Neural cell (in vitro differentiated cells): Measurements from ENCODE around the gene SMCO4. TPM values are rescaled to one million over a fixed set of nuclear protein-coding genes. Genes with fewer than 3 reads are reported as not detected.

ENCODE experiments used
- H2AFZ ChIP-seq: fragments of 200-600, 300-800 bp; sonication (generic), shearing (Covaris generic); 2 replicates; pipeline ENCODE4 v1.6.0; 2014; ENCODE audit warnings: low read depth, mild to moderate bottlenecking, antibody characterized with exemption, low read length, moderate library complexity
- H3F3A ChIP-seq: fragments of 200-600 bp; shearing (Covaris generic); 2 replicates; pipeline ENCODE4 v1.6.1; 2016; ENCODE audit warnings: mild to moderate bottlenecking, moderate library complexity, mixed read lengths, antibody characterized with exemption, low read length; ENCODE audit not compliant: insufficient read depth, poor library complexity, severe bottlenecking
- H3K27ac ChIP-seq: fragments of 200-600, 300-800 bp; sonication (generic), shearing (Covaris generic); 2 replicates; pipeline ENCODE4 v1.5.1; 2014; ENCODE audit warnings: mild to moderate bottlenecking, low read length, moderate library complexity
- H3K27me3 ChIP-seq: fragments of 300-800, 200-600 bp; sonication (generic), shearing (Covaris generic); 2 replicates; pipeline ENCODE4 v1.6.0; 2014; ENCODE audit warnings: mild to moderate bottlenecking, low read depth, low read length, moderate library complexity; ENCODE audit not compliant: insufficient read depth
- H3K36me3 ChIP-seq: fragments of 300-800, 200-600 bp; sonication (generic), shearing (Covaris generic); 2 replicates; pipeline ENCODE4 v1.5.1; 2014; ENCODE audit warnings: mild to moderate bottlenecking, antibody characterized with exemption, low read length, moderate library complexity; ENCODE audit not compliant: insufficient read depth
- H3K4me2 ChIP-seq: fragments of 300-800, 200-600 bp; sonication (generic), shearing (Covaris generic); 2 replicates; pipeline ENCODE4 v1.6.0; 2014; ENCODE audit warnings: mild to moderate bottlenecking, low read length
- H3K4me3 ChIP-seq: fragments of 300-800, 200-600 bp; sonication (generic), shearing (Covaris generic); 2 replicates; pipeline ENCODE4 v1.5.1; 2014; ENCODE audit warnings: mild to moderate bottlenecking, low read length, moderate library complexity
- H3K79me2 ChIP-seq: fragments of 200-600 bp; shearing (Covaris generic); replicated peaks from 2 replicates; pipeline ENCODE4 v1.6.0; 2014; ENCODE audit warnings: mild to moderate bottlenecking, low read length, moderate library complexity; ENCODE audit not compliant: insufficient read depth
- H3K9ac ChIP-seq: fragments of 300-800, 200-600 bp; sonication (generic), shearing (Covaris generic); 2 replicates; pipeline ENCODE4 v1.6.1; 2016; ENCODE audit warnings: mild to moderate bottlenecking, low read length, mixed read lengths
- H3K9me2 ChIP-seq: fragments of 200-600 bp; shearing (Covaris generic); 2 replicates; pipeline ENCODE4 v1.6.1; 2016; ENCODE audit warnings: mild to moderate bottlenecking, low read length, mixed read lengths; ENCODE audit not compliant: insufficient read depth
- H3K9me3 ChIP-seq: fragments of 200-600, 300-800 bp; sonication (generic), shearing (Covaris generic); 2 replicates; pipeline ENCODE4 v1.6.1; 2016; ENCODE audit warnings: mild to moderate bottlenecking, mixed run types, low read length, moderate library complexity, mixed read lengths
- H4K20me1 ChIP-seq: fragments of 200-600 bp; shearing (Covaris generic); 2 replicates; pipeline ENCODE4 v1.6.1; 2016; ENCODE audit warnings: mild to moderate bottlenecking, mixed run types; ENCODE audit not compliant: insufficient read depth
- EP300 ChIP-seq: fragments of 450-650 bp; conservative IDR thresholded peaks from 2 replicates; pipeline ENCODE4 v1.6.1; 2014; ENCODE audit warnings: antibody characterized with exemption, mild to moderate bottlenecking, moderate library complexity; ENCODE audit not compliant: poor library complexity, severe bottlenecking
- EZH2 ChIP-seq: fragments of 200-600, 300-800 bp; shearing (Covaris generic), sonication (generic); IDR thresholded peaks from 2 replicates; pipeline ENCODE4 v1.6.1; 2014; ENCODE audit warnings: antibody characterized with exemption, low read length, borderline replicate concordance, mild to moderate bottlenecking; ENCODE audit not compliant: insufficient read depth, poor library complexity, severe bottlenecking
- MXI1 ChIP-seq: fragments of 450-650 bp; conservative IDR thresholded peaks from 2 replicates; pipeline ENCODE4 v1.6.1; 2014; ENCODE audit warnings: antibody characterized with exemption, mild to moderate bottlenecking; ENCODE audit not compliant: poor library complexity, severe bottlenecking
- POLR2AphosphoS5 ChIP-seq: IDR thresholded peaks from 2 replicates; pipeline ENCODE4 v1.6.1; 2012
- RAD21 ChIP-seq: fragments of 450-650 bp; conservative IDR thresholded peaks from 2 replicates; pipeline ENCODE4 v1.6.1; 2014; ENCODE audit warnings: antibody characterized with exemption, mild to moderate bottlenecking, moderate library complexity
- SMC3 ChIP-seq: fragments of 450-650 bp; conservative IDR thresholded peaks from 2 replicates; pipeline ENCODE4 v1.6.1; 2014; ENCODE audit warnings: antibody characterized with exemption, mild to moderate bottlenecking, moderate library complexity; ENCODE audit not compliant: poor library complexity
- TAF1 ChIP-seq: IDR thresholded peaks from 2 replicates; pipeline ENCODE4 v1.6.1; 2012; ENCODE audit warnings: low read depth
- polyA plus RNA-seq: library from polyadenylated mRNA; depleted of rRNA; stranded (reverse); fragments of >200 nt; gene quantifications from 2 replicates; pipeline ENCODE4 v1.2.3, GENCODE V29; 2014
- TF ChIP-seq, protein P1 (sequence below): fragments of 450-650 bp; IDR thresholded peaks from 2 replicates; pipeline ENCODE4 v1.5.1; 2014; ENCODE audit warnings: antibody characterized with exemption, mild to moderate bottlenecking, moderate library complexity; ENCODE audit not compliant: poor library complexity, severe bottlenecking
- TF ChIP-seq, protein P2 (sequence below): IDR thresholded peaks from 2 replicates; pipeline ENCODE4 v1.6.1; 2012; ENCODE audit warnings: borderline replicate concordance

Gene SMCO4
- polyA plus RNA-seq, 1 donor from 2014 or later: 10.0 TPM

DNA sequence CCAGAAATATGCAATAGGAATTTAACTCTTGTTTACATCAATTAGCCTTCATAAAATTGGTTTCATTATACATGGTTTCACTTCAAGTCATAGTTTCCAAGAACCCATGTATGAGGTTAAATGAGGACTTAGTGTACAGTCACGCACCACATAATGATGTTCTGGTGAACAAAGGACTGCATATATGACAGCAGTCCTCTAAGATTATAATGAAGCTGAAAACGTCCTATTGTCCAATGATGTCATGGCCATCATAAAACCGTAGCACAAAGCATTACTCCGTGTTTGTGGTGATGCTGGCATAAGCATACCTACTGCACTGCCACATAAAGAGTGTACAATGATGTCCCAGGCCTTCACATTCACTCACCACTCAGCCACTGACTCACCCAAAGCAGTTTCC is 31.1 kb downstream of the SMCO4 start:
- no peak overlapping the region for H3K4me3 ChIP-seq
- no peak overlapping the region for H3K4me2 ChIP-seq
- no peaks in the 10 kb centered on the region for H4K20me1 ChIP-seq
- H3K27ac ChIP-seq: no peak overlapping the region
- no peaks in the 10 kb centered on the region for H3K9me2 ChIP-seq
- TF ChIP-seq SMC3: no peak
- TF ChIP-seq TAF1: no peak
- TF ChIP-seq, protein P1, sequence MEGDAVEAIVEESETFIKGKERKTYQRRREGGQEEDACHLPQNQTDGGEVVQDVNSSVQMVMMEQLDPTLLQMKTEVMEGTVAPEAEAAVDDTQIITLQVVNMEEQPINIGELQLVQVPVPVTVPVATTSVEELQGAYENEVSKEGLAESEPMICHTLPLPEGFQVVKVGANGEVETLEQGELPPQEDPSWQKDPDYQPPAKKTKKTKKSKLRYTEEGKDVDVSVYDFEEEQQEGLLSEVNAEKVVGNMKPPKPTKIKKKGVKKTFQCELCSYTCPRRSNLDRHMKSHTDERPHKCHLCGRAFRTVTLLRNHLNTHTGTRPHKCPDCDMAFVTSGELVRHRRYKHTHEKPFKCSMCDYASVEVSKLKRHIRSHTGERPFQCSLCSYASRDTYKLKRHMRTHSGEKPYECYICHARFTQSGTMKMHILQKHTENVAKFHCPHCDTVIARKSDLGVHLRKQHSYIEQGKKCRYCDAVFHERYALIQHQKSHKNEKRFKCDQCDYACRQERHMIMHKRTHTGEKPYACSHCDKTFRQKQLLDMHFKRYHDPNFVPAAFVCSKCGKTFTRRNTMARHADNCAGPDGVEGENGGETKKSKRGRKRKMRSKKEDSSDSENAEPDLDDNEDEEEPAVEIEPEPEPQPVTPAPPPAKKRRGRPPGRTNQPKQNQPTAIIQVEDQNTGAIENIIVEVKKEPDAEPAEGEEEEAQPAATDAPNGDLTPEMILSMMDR: no peak
- no peak for TF ChIP-seq MXI1
- TF ChIP-seq EP300: no peak
- TF ChIP-seq, protein P2, sequence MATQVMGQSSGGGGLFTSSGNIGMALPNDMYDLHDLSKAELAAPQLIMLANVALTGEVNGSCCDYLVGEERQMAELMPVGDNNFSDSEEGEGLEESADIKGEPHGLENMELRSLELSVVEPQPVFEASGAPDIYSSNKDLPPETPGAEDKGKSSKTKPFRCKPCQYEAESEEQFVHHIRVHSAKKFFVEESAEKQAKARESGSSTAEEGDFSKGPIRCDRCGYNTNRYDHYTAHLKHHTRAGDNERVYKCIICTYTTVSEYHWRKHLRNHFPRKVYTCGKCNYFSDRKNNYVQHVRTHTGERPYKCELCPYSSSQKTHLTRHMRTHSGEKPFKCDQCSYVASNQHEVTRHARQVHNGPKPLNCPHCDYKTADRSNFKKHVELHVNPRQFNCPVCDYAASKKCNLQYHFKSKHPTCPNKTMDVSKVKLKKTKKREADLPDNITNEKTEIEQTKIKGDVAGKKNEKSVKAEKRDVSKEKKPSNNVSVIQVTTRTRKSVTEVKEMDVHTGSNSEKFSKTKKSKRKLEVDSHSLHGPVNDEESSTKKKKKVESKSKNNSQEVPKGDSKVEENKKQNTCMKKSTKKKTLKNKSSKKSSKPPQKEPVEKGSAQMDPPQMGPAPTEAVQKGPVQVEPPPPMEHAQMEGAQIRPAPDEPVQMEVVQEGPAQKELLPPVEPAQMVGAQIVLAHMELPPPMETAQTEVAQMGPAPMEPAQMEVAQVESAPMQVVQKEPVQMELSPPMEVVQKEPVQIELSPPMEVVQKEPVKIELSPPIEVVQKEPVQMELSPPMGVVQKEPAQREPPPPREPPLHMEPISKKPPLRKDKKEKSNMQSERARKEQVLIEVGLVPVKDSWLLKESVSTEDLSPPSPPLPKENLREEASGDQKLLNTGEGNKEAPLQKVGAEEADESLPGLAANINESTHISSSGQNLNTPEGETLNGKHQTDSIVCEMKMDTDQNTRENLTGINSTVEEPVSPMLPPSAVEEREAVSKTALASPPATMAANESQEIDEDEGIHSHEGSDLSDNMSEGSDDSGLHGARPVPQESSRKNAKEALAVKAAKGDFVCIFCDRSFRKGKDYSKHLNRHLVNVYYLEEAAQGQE: no peak
- no peak for TF ChIP-seq EZH2
- no peak for TF ChIP-seq POLR2AphosphoS5
- TF ChIP-seq RAD21: no peak
- H3K36me3 ChIP-seq: no peaks in the 10 kb centered on the region
- H3K9me3 ChIP-seq: no peaks in the 10 kb centered on the region
- no peaks in the 10 kb centered on the region for H3F3A ChIP-seq
- no peaks in the 10 kb centered on the region for H3K27me3 ChIP-seq
- no peak overlapping the region for H2AFZ ChIP-seq
- H3K79me2 ChIP-seq: no peaks in the 10 kb centered on the region
- no peak overlapping the region for H3K9ac ChIP-seq

DNA sequence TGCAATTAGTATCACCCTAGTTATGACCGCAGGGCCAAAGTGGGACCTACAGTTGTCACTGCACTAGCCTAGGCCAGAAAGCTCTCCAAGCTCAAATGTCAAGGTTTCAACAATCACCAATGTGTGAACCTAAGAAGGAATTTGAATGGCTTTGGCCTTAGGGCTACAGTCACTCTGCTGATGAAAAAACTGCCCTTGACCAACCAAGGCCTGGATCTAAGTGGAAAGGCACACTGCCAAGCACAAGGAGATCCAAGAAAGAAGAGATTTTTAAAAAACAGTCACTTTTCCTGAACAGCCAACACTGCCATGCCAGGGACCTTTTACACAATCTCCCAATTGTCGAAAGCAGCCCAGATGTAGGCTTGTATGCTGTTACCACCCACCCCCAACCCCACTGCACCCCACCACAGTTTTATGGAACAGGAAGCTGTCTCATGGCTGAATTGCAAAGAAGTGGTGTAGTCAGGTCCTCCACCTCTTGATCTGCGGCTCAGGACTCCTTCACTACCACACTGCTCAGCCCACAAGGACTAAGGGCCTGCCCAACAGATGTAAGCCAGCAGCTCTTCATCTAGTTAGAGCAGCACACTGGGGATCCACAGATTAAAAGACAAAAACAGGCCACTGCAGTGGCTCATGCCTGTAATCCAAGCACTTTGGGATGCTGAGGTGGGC is 32.9 kb downstream of the SMCO4 start:
- Histone ChIP-seq H3K27ac (no peak overlapping the region), H3K4me2 (no peak overlapping the region), H4K20me1 (no peaks in the 10 kb centered on the region), H3K36me3 (no peaks in the 10 kb centered on the region), H3K9ac (no peak overlapping the region), H3K27me3 (no peaks in the 10 kb centered on the region), H3K79me2 (no peaks in the 10 kb centered on the region), H2AFZ (no peak overlapping the region), H3K4me3 (no peak overlapping the region), H3F3A (no peaks in the 10 kb centered on the region), H3K9me3 (no peaks in the 10 kb centered on the region), H3K9me2 (no peaks in the 10 kb centered on the region)
- no peak for TF ChIP-seq EP300
- no peak for TF ChIP-seq RAD21
- TF ChIP-seq TAF1: no peak
- TF ChIP-seq EZH2: no peak
- TF ChIP-seq, protein P1: no peak
- TF ChIP-seq MXI1: no peak
- TF ChIP-seq SMC3: no peak
- TF ChIP-seq POLR2AphosphoS5: no peak
- TF ChIP-seq, protein P2: no peak
